HG03280 (cell line): ENCODE data around the gene GMPR.

Experiments used
- ATAC-seq: cut with Tn5 transposase; IDR thresholded peaks from one replicate; pipeline ENCODE4 v1.9.1; 2021; ENCODE audit warnings: mild to moderate bottlenecking, moderate library complexity; ENCODE audit not compliant: unreplicated experiment

The GMPR gene

GRCh38 chr6:16324606-16325225, 86.3 kb downstream of the GMPR start:
- ATAC-seq: no peak

- ATAC-seq: no peak
Observed at GRCh38 chr6:16326531-16326930, 88.1 kb downstream of the GMPR start.

GRCh38 chr6:16326971-16327776, 88.8 kb downstream of the GMPR start:
- no peak for ATAC-seq

- ATAC-seq: no peak
Observed at GRCh38 chr6:16327777-16328325, 89.5 kb downstream of the GMPR start.

- ATAC-seq: no peak
Observed at GRCh38 chr6:16329233-16329632, 90.8 kb downstream of the GMPR start.

- ATAC-seq: peak; percentile 56
Observed at GRCh38 chr6:16331384-16332174, 93.2 kb downstream of the GMPR start.

- ATAC-seq: peak; percentile 91
Observed at GRCh38 chr6:16332175-16332542, 93.8 kb downstream of the GMPR start.

- ATAC-seq: no peak
Observed at GRCh38 chr6:16333580-16333979, 95.2 kb downstream of the GMPR start.

GRCh38 chr6:16334671-16335070, 96.3 kb downstream of the GMPR start:
- ATAC-seq: no peak

GRCh38 chr6:16335176-16335575, 96.8 kb downstream of the GMPR start:
- ATAC-seq: no peak

- ATAC-seq: no peak
Observed at GRCh38 chr6:16336056-16336818, 97.8 kb downstream of the GMPR start.

- no peak for ATAC-seq
Observed at GRCh38 chr6:16336911-16337294, 98.5 kb downstream of the GMPR start.

GRCh38 chr6:16337295-16337975, 99.0 kb downstream of the GMPR start:
- ATAC-seq: no peak

GRCh38 chr6:16338577-16339264, 100.3 kb downstream of the GMPR start:
- ATAC-seq: no peak

- no peak for ATAC-seq
Observed at GRCh38 chr6:16339265-16339587, 100.8 kb downstream of the GMPR start.

GRCh38 chr6:16343593-16343992, 105.2 kb downstream of the GMPR start:
- ATAC-seq: no peak

- no peak for ATAC-seq
Observed at GRCh38 chr6:16344756-16345155, 106.4 kb downstream of the GMPR start.
